NT2/D1 (cell line): ENCODE results near the gene OTOP2.
A peak's percentile ranks its signal among the peaks of the same experiment; 100 is the strongest.

Experiments used
- DNase-seq: peaks from one replicate; pipeline ENCODE4 v3.0.0-alpha.2; 2011; ENCODE audit warnings: low read depth, low spot score
- H3K27me3 ChIP-seq: 2 replicates; pipeline ENCODE4 v1.6.0; 2011; ENCODE audit warnings: mild to moderate bottlenecking; ENCODE audit not compliant: insufficient read length, insufficient read depth
- H3K36me3 ChIP-seq: 2 replicates; pipeline ENCODE4 v1.6.1; 2011; ENCODE audit warnings: mild to moderate bottlenecking, low read length, mixed read lengths; ENCODE audit not compliant: insufficient read depth, insufficient read length
- H3K4me1 ChIP-seq: 2 replicates; pipeline ENCODE4 v1.5.1; 2011; ENCODE audit not compliant: insufficient read depth, insufficient read length
- H3K4me3 ChIP-seq: 2 replicates; pipeline ENCODE4 v1.5.1; 2011; ENCODE audit warnings: low read depth; ENCODE audit not compliant: insufficient read length
- H3K9ac ChIP-seq: 2 replicates; pipeline ENCODE4 v1.6.0; 2011; ENCODE audit warnings: low read depth; ENCODE audit not compliant: insufficient read length
- H3K9me3 ChIP-seq: 2 replicates; pipeline ENCODE4 v1.5.1; 2011; ENCODE audit warnings: mild to moderate bottlenecking, low read length; ENCODE audit not compliant: insufficient read depth
- SUZ12 ChIP-seq: IDR thresholded peaks from 2 replicates; pipeline ENCODE4 v1.6.1; 2011; ENCODE audit not compliant: insufficient read length, insufficient read depth; ENCODE audit errors: extremely low read depth
- YY1 ChIP-seq: IDR thresholded peaks from 2 replicates; pipeline ENCODE4 v1.6.1; 2011; ENCODE audit not compliant: insufficient read length, insufficient read depth
- ZNF274 ChIP-seq: IDR thresholded peaks from 2 replicates; pipeline ENCODE4 v1.6.1; 2011; ENCODE audit warnings: mild to moderate bottlenecking, low read depth, low read length

Gene OTOP2

GRCh38 chr17:74878658-74879057 lies 45.4 kb upstream of the OTOP2 start:
- H3K36me3 ChIP-seq = no peaks in the 10 kb centered on the region
- no peak for TF ChIP-seq YY1
- no peak for TF ChIP-seq SUZ12
- no peak for TF ChIP-seq ZNF274
- DNase-seq = no peak
- no peak overlapping the region for H3K4me3 ChIP-seq
- H3K4me1 ChIP-seq = peaks cover 16% of the 10 kb centered on the region
- H3K9me3 ChIP-seq = no peaks in the 10 kb centered on the region
- H3K27me3 ChIP-seq = no peaks in the 10 kb centered on the region
- no peak overlapping the region for H3K9ac ChIP-seq

DNA sequence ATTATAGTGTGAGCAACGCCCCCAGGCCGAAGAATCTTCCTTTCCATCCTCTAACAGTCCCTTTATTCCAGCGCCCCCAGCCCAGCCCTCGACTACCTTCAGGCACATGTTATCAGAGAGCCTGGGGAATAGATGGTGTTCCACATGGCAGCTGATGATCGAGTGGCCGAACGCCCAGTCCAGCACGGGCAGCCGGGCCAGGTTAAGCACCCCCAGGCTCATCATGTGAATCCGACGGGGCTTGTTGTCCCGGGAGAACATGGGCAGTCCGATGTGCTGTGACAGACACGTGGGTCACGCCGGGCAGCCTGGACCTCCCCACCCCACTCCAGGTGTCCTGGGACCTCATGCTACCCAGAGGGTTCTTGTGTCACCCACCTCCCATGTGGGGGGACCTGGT lies 44.8 kb upstream of the OTOP2 start:
- Histone ChIP-seq H3K9ac (no peak overlapping the region), H3K9me3 (no peaks in the 10 kb centered on the region), H3K27me3 (no peaks in the 10 kb centered on the region), H3K4me3 (no peak overlapping the region), H3K36me3 (no peaks in the 10 kb centered on the region), H3K4me1 (peaks cover 16% of the 10 kb centered on the region)
- TF ChIP-seq ZNF274 = no peak
- no peak for TF ChIP-seq YY1
- TF ChIP-seq SUZ12 = no peak
- no peak for DNase-seq

DNA sequence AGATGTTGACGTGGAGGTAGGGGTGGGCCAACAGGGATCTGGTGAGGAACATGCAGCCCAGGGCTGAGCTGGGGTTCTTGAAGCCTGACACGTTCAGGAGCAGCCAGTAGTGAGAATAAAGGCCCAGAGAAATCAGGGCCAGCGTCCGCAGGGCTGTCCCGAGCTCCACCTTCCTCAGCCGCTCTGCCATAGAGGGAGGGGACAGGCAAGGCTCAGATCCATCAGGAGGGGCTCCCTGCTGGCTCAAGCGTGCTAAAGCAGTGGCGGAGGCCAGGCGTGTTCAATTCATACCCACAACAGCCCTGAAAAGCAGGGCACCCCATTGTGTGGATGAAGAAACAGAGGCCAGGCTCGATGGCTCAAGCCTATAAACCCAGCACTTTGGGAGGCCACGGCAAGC lies 43.0 kb upstream of the OTOP2 start:
- no peaks in the 10 kb centered on the region for H3K9me3 ChIP-seq
- H3K27me3 ChIP-seq = no peaks in the 10 kb centered on the region
- no peak for DNase-seq
- H3K9ac ChIP-seq = no peak overlapping the region
- no peak for TF ChIP-seq YY1
- no peak for TF ChIP-seq SUZ12
- TF ChIP-seq ZNF274 = no peak
- no peak overlapping the region for H3K4me3 ChIP-seq
- no peaks in the 10 kb centered on the region for H3K36me3 ChIP-seq
- peaks cover 11% of the 10 kb centered on the region for H3K4me1 ChIP-seq

DNA sequence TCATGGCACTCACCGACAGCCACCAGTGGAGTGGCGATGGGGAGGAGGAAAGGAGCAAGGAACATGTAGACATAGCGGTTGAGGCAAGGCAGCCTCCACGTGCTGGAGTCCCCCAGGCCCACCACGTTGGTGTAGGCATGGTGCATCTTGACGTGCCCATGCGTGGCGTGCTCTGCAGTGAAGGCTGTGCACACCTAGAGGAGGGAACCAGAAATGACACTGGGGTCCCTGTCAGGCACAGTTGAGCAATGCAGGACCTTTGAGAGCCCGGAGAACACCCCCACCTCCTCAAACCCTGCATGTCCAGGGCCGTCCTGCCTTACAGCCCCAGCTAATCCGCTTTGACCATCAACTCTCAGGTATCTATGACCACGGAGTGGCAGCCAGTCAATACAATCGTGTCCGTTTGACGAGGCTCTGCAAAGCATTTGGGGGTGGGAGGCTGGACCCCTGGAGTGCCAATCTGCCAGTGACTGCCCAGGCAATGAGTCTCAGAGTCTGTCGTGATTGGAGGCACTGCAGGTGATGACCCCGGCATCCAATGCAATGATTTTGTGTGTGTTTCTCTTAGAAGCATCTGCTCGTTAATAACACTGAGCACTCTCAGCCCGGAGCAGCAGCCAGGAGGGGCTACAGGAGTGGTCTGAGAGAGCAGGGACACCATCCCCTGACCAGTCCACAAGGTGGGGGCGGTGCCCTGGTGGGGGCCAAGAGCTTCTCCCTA lies 41.4 kb upstream of the OTOP2 start:
- H3K27me3 ChIP-seq = no peaks in the 10 kb centered on the region
- H3K36me3 ChIP-seq = no peaks in the 10 kb centered on the region
- peaks cover 8% of the 10 kb centered on the region for H3K4me1 ChIP-seq
- TF ChIP-seq SUZ12 (no peak), ZNF274 (no peak), YY1 (no peak)
- H3K9me3 ChIP-seq = no peaks in the 10 kb centered on the region
- DNase-seq = no peak
- H3K9ac ChIP-seq = no peak overlapping the region
- no peak overlapping the region for H3K4me3 ChIP-seq

- Histone ChIP-seq H3K4me3 (no peak overlapping the region), H3K4me1 (peaks cover 9% of the 10 kb centered on the region), H3K27me3 (no peaks in the 10 kb centered on the region), H3K36me3 (no peaks in the 10 kb centered on the region), H3K9me3 (no peaks in the 10 kb centered on the region), H3K9ac (no peak overlapping the region)
- TF ChIP-seq SUZ12 = no peak
- TF ChIP-seq ZNF274 = no peak
- TF ChIP-seq YY1 = no peak
- no peak for DNase-seq
These were observed 40.8 kb upstream of the OTOP2 start for GRCh38 chr17:74883241-74883745.

DNA sequence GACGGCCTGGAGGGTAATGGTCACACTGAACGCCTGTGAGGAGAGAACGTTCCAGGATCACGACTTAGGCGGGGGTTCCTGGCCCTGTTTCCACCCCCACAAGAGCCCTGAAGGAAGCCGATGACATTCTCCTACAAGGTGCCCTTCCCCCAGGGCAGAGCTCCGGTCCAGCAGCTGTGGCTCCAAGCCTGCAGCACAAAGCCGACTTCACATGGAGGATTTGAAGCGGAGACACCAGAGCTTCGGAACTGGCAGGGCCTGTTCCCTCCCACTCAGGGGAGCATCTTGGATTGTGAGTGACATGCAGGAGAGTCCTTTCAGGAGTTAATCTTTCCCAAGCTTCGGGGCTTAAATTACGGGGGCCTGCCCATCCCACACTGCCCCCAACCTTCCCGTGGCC lies 35.6 kb upstream of the OTOP2 start:
- Histone ChIP-seq H3K4me3 (no peak overlapping the region), H3K36me3 (no peaks in the 10 kb centered on the region), H3K4me1 (peaks cover 13% of the 10 kb centered on the region), H3K9me3 (no peaks in the 10 kb centered on the region), H3K27me3 (peaks cover 28% of the 10 kb centered on the region), H3K9ac (peak overlapping the region; percentile 66)
- DNase-seq = no peak
- TF ChIP-seq YY1 (no peak), SUZ12 (no peak), ZNF274 (no peak)

- no peak for DNase-seq
- H3K4me3 ChIP-seq = no peak overlapping the region
- peaks cover 49% of the 10 kb centered on the region for H3K27me3 ChIP-seq
- H3K36me3 ChIP-seq = no peaks in the 10 kb centered on the region
- no peak overlapping the region for H3K9ac ChIP-seq
- no peaks in the 10 kb centered on the region for H3K9me3 ChIP-seq
- peaks cover 18% of the 10 kb centered on the region for H3K4me1 ChIP-seq
- TF ChIP-seq SUZ12 = no peak
- TF ChIP-seq YY1 = no peak
- TF ChIP-seq ZNF274 = no peak
These were observed 33.5 kb upstream of the OTOP2 start for GRCh38 chr17:74890554-74890953.
